ENCODE measurements around the gene ADAD2. TPM values are rescaled to one million over a fixed set of nuclear protein-coding genes. Genes with fewer than 3 reads are reported as not detected.

The ADAD2 gene
- total and polyA plus RNA-seq, 9 of the 15 experiments (the other 6 are each of a cell fraction or from before 2014, with no cell fraction given) = 0.07 TPM; not detected in 8

DNA sequence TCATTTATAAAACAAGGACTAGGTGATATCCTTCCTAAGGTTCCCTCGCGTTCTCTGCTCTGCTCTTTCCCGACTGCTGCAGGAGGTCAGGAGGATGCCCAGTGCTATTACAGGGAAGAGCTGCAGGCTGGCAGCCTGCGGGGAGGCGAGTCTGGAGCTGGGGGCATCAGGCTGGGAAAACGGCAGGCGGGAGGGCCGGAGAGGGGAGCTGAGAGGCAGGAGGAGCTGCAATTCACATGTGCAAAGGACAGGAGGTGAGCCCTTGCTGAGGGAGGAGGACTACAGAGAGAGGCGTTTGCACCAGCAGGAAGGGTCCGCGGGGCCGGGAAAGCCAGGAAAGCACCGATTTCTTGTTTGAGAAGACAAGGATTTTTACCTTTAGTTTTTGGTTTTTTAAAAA, 8.1 kb downstream of the ADAD2 start:
- CTCF ChIA-PET (ENCODE audit: low intra/inter-chr PET ratio) = interaction anchor here (0.6 kb wide), 1 partner anchor 10 kb away, joined by 3 read pairs; no protein-coding TSS in a partner anchor
- no peak for DNase-seq (ENCODE audit: extremely low read depth in 1 of 4, low spot score in 3 of 4)
- Histone ChIP-seq H3K4me1 (replicated peaks in 1 of 2; ENCODE audit: control insufficient read depth in 2 of 2, insufficient read depth in 2 of 2, low read length in 2 of 2) (peaks cover 0 to 33% of the 10 kb centered on the region in 2 experiments; a peak in 3 of 5 replicates), H3K9me3 (replicated peaks; ENCODE audit: control insufficient read depth, insufficient read depth, low read depth, low read length) (0 out of 2 replicates have a peak, but pooled peaks cover 2% of the 10 kb centered on the region), H3K4me2 (ENCODE audit: insufficient read depth, low read length) (no peak overlapping the region), H3K9ac (ENCODE audit: insufficient read depth in 1 of 2, low read depth in 2 of 2, low read length in 2 of 2) (no peak overlapping the region), H2AFZ (ENCODE audit: low read depth, low read length) (no peak overlapping the region), H4K20me1 (replicated peaks; ENCODE audit: control insufficient read depth, insufficient read depth, low read length) (peaks cover 12% of the 10 kb centered on the region), H3K79me2 (ENCODE audit: control insufficient read depth, insufficient read depth, low read length) (no peaks in the 10 kb centered on the region), H3K36me3 (ENCODE audit: control insufficient read depth, insufficient read depth, low read length) (no peaks in the 10 kb centered on the region), H3K27me3 (ENCODE audit: control insufficient read depth in 2 of 2, insufficient read depth in 2 of 2, low read length in 2 of 2) (peaks cover 70 to 71% of the 10 kb centered on the region in 2 experiments), H3K27ac (ENCODE audit: extremely low read depth, low read depth, low read length) (no peak overlapping the region), H3K4me3 (no peak overlapping the region), H3K9me1 (ENCODE audit: control insufficient read depth, insufficient read depth, low read length) (peaks cover 4% of the 10 kb centered on the region)
- intact Hi-C loops (cut with micrococcal nuclease) = no loop called here
- no peak for FAIRE-seq
- no peak for TF ChIP-seq ZNF785 (CRISPR knock-in tag; IDR thresholded peaks at IDR 0.05)
- TF ChIP-seq IRF2 (CRISPR knock-in tag; IDR thresholded peaks at IDR 0.05) = no peak
- no peak for TF ChIP-seq CAMTA2 (CRISPR knock-in tag; conservative IDR thresholded peaks at IDR 0.05)
- TF ChIP-seq, protein P1, sequence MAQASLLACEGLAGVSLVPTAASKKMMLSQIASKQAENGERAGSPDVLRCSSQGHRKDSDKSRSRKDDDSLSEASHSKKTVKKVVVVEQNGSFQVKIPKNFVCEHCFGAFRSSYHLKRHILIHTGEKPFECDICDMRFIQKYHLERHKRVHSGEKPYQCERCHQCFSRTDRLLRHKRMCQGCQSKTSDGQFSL (CRISPR knock-in tag; IDR thresholded peaks at IDR 0.05) = no peak
- TF ChIP-seq, protein P1 (tag; IDR thresholded peaks at IDR 0.05) = no peak
- no peak for TF ChIP-seq GABPB1 (CRISPR knock-in tag; IDR thresholded peaks at IDR 0.05)
- no peak for TF ChIP-seq RFX7 (CRISPR knock-in tag; IDR thresholded peaks at IDR 0.05)
- no peak for TF ChIP-seq PCBP2 (IDR thresholded peaks at IDR 0.05; ENCODE audit: low read depth, low read length, poor library complexity, severe bottlenecking)
- TF ChIP-seq ZNF408 (CRISPR knock-in tag; IDR thresholded peaks at IDR 0.05; ENCODE audit: low read depth) = no peak
- no peak for TF ChIP-seq YBX1 (IDR thresholded peaks at IDR 0.05)
- TF ChIP-seq, protein P2, sequence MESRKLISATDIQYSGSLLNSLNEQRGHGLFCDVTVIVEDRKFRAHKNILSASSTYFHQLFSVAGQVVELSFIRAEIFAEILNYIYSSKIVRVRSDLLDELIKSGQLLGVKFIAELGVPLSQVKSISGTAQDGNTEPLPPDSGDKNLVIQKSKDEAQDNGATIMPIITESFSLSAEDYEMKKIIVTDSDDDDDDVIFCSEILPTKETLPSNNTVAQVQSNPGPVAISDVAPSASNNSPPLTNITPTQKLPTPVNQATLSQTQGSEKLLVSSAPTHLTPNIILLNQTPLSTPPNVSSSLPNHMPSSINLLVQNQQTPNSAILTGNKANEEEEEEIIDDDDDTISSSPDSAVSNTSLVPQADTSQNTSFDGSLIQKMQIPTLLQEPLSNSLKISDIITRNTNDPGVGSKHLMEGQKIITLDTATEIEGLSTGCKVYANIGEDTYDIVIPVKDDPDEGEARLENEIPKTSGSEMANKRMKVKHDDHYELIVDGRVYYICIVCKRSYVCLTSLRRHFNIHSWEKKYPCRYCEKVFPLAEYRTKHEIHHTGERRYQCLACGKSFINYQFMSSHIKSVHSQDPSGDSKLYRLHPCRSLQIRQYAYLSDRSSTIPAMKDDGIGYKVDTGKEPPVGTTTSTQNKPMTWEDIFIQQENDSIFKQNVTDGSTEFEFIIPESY (CRISPR knock-in tag; IDR thresholded peaks at IDR 0.05) = no peak
- no peak for TF ChIP-seq TCF3 (CRISPR knock-in tag; IDR thresholded peaks at IDR 0.05)
- TF ChIP-seq ILK (tag; IDR thresholded peaks at IDR 0.05; ENCODE audit: borderline replicate concordance, low read depth) = no peak
- no peak for TF ChIP-seq DPF2 (IDR thresholded peaks at IDR 0.05)
- no peak for TF ChIP-seq NFE2L1 (tag; IDR thresholded peaks at IDR 0.05; ENCODE audit: borderline replicate concordance, low read depth)
- TF ChIP-seq, protein P3, sequence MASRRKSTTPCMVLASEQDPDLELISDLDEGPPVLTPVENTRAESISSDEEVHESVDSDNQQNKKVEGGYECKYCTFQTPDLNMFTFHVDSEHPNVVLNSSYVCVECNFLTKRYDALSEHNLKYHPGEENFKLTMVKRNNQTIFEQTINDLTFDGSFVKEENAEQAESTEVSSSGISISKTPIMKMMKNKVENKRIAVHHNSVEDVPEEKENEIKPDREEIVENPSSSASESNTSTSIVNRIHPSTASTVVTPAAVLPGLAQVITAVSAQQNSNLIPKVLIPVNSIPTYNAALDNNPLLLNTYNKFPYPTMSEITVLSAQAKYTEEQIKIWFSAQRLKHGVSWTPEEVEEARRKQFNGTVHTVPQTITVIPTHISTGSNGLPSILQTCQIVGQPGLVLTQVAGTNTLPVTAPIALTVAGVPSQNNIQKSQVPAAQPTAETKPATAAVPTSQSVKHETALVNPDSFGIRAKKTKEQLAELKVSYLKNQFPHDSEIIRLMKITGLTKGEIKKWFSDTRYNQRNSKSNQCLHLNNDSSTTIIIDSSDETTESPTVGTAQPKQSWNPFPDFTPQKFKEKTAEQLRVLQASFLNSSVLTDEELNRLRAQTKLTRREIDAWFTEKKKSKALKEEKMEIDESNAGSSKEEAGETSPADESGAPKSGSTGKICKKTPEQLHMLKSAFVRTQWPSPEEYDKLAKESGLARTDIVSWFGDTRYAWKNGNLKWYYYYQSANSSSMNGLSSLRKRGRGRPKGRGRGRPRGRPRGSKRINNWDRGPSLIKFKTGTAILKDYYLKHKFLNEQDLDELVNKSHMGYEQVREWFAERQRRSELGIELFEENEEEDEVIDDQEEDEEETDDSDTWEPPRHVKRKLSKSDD (conservative IDR thresholded peaks at IDR 0.05; ENCODE audit: low read length) = no peak
- no peak for TF ChIP-seq KLF1 (tag; IDR thresholded peaks at IDR 0.05)
- TF ChIP-seq KAT2B (IDR thresholded peaks at IDR 0.05; ENCODE audit: low read depth, low read length) = no peak
- WGBS (ENCODE audit: insufficient coverage, low coverage, missing lambda C conversion rate) = 3% methylated on average over 13 of the region's 13 CpGs
- POLR2A ChIA-PET = interaction anchor here (0.5 to 1.5 kb wide), 5 partner anchors 9 to 1289 kb away, joined by 3 to 4 read pairs (median 3); no protein-coding TSS in a partner anchor
- in situ Hi-C loops (cut with MboI) = no loop called here
- BruUV-seq (replicated peaks) = no TSS peak
- ATAC-seq = no peak

Measured in K562 (cell line).